Activated gamma-delta T cell (primary cell): ENCODE measurements around the gene CHST2.

ENCODE experiments used
- DNase-seq: peaks from one replicate; lab custom pipeline; 2025; lab: John Stamatoyannopoulos, UW

CHST2 gene

DNA sequence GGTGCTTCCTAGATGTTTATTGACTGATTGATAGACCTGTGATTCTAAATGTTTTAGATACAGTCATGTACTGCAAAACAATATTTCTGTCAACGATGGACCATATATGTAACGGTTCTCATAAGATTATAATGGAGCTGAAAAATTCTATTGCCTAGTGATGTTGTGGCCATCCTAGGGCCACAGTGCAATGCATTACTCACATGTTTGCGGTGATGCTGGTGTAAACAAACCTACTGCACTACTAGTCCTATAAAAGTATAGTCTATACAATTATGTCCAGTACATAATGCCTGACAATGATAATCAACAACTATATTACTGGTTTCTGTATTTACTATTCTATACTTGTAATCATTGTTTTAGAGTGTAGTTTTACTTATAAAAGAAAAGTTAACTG, 46.8 kb downstream of the CHST2 start:
- DNase-seq = no peak

- DNase-seq = no peak
Observed at GRCh38 chr3:143167969-143168854, 48.6 kb downstream of the CHST2 start.

- DNase-seq = no peak
Observed at GRCh38 chr3:143168855-143169192, 49.3 kb downstream of the CHST2 start.

GRCh38 chr3:143170074-143170473, 50.5 kb downstream of the CHST2 start:
- DNase-seq = no peak

GRCh38 chr3:143170676-143171075, 51.1 kb downstream of the CHST2 start:
- no peak for DNase-seq

GRCh38 chr3:143171141-143171980, 51.8 kb downstream of the CHST2 start:
- no peak for DNase-seq

- no peak for DNase-seq
Observed at GRCh38 chr3:143172062-143172794, 52.7 kb downstream of the CHST2 start.

DNA sequence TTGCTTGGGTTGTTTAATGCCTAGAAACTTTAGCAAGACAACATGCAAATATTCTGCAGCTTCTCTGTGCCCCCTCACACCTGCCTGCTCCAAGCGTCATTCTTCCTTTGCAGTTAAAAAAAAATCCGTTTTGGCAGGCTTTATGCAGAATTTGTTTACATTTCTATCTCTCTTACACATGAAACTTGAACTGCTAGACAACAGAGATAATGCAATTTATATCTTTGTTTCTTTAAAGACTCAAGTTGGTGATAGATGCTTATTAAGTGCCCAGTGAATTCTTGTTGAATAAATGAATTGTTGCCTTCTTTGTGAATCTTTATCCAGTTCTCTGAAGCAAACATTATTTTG, 53.2 kb downstream of the CHST2 start:
- DNase-seq = no peak

DNA sequence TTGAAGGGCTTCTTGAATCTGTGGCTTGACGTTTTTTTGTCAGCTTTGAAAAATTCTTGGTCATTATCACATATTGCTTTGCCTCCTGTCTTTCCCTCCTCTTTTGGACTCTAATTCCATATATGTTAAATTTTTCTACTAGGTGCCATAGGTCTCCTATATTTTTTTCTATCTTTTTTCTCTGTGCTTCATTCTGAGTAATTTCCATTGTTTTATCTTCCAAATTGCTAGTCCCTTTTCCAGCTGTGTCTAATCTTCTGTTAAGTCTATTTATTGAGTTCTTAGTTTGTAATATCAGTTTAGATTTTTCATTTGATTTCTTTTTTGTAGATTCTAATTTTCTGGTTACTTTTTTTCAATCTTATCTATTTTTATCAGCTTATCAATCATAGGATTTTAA, 53.7 kb downstream of the CHST2 start:
- DNase-seq = no peak
